Stimulated activated CD8-positive, alpha-beta memory T cell treated with anti-CD3 and anti-CD28 coated beads, Interleukin-12 subunit alpha, Interleukin-12 subunit beta, amount 100 ng/mL, for 1 hour (primary cell): ENCODE measurements around the gene USP44.
"Not testable (repeated sequence)": the region's sequence is repeated elsewhere in the genome, so short reads cannot be mapped to it uniquely, and the experiment has no call there.

Source experiments
- DNase-seq: peaks from one replicate; pipeline ENCODE4 v3.0.0-alpha.2; 2020; ENCODE audit warnings: low read depth

Gene USP44

DNA sequence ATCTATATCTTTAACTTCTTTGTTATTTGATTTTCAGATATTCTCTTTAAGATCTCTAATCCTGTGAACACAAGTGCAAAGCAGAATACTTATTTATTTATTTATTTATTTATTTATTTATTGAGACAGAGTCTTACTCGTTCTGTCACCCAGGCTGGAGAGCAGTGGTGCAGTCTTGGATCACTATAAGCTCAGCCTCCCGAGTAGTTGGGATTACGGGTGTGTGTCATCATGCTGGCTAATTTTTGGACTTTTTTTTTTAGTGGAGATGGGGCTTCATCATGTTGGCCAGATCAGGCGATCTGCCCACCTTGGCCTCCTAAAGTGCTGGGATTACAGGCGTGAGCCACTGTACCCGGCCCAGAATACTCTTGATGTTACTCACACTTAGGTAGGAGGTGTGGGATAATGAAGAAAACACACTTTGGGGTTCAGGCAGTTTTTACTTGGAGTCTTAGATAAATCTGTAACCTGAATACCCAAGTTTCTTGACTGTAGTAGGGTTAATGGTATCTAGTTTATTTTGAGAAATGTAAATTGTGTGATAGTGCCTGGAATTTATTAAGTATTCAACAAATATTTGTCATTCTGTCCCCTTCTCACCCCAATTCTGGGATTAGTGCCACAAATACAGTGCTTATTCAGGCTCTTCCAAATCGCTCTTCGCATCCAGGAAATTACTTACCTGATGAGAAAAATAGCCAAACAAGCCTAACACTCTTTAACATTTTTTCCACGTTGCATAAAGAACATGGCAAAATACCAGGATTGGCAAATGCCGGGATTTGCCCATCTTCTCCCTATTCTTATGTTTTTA is 44.4 kb downstream of the USP44 start:
- DNase-seq, result no peak

DNA sequence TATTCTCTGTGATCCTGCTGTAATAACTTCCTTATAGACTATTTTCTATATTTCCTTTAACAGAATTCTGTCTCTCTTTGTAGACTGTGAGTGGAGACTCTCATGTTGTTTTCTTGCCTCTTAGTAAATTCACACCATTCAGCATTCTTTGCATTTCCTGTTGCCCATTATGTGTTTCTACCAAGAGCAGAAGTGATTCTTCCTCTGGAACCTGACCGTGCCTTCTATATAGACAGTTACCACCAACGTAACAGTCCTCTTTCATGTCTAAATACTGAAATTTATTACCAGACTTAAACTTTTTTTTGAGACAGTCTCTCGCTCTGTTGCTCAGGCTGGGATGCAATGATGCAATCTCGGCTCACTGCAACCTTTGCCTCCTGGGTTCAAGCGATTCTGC is 46.2 kb downstream of the USP44 start:
- DNase-seq, result no peak

DNA sequence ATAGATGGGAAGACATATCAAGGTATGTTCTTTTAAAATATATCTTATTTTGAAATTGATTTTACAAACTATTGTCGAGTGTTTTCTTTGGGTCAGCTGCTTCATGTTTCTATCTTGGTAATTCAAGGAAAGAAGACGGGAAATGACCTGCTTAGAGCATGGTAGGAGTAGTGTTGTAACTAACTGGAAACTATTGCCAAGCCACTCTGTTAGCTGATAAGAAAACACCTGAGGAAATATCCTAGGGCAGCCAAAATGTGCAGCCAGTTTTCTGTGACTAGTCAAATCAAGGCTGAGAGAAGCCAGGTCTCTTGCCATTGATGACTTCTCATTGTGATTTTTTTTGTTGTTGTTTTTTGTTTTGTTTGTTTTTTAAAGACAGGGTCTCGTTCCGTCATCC is 47.1 kb downstream of the USP44 start:
- no peak for DNase-seq

GRCh38 chr12:95499772-95500171 is 51.5 kb downstream of the USP44 start:
- DNase-seq, result no peak

- DNase-seq, result no peak
Measured at GRCh38 chr12:95498968-95499367, 52.3 kb downstream of the USP44 start.

GRCh38 chr12:95497031-95497430 is 54.2 kb downstream of the USP44 start:
- DNase-seq, result no peak

GRCh38 chr12:95495433-95495832 is 55.8 kb downstream of the USP44 start:
- DNase-seq, result no peak

- DNase-seq, result no peak
Measured at GRCh38 chr12:95494888-95495287, 56.4 kb downstream of the USP44 start.

DNA sequence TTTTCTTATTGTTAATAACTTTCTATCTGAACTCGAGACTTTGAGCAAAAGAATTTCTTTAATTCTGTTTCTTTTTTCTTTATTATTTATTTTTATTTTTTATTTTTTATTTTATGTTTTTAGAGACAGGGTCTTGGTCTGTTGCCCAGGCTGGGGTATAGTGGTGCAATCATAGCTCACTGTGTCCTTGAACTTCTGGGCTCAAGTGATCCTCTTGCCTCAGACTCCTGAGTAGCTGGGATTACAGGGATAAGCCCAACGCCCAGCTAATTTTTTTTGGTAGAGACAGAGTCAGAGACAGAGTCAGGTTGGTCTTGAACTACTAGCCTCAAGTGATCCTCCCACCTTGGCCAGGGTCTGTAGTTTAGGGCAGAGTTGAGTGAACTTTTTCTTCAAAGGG is 58.8 kb downstream of the USP44 start:
- no peak for DNase-seq

- DNase-seq, result no peak
Measured at GRCh38 chr12:95487024-95487423, 64.3 kb downstream of the USP44 start.

DNA sequence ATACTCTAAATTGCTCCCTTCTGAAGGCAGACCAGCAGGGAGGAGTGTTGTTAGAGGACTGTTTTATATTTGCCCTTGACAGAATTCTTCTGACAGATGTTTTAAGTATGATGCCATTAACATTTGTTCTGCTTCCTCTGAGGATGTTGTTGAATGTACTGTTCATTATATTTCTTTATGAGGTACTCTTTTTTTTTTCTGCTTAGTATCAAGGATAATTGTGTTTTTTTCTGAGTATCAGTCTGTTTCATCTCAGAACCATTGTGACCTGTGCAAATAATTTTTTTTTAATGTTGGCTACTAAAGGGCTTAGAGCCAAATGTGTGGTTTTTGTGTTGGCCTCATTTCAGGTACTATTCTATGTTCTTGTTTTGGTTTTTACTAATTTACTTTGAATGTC is 66.8 kb downstream of the USP44 start:
- no peak for DNase-seq

- DNase-seq, result not testable (repeated sequence)
Measured at GRCh38 chr12:95482564-95482963, 68.7 kb downstream of the USP44 start.

DNA sequence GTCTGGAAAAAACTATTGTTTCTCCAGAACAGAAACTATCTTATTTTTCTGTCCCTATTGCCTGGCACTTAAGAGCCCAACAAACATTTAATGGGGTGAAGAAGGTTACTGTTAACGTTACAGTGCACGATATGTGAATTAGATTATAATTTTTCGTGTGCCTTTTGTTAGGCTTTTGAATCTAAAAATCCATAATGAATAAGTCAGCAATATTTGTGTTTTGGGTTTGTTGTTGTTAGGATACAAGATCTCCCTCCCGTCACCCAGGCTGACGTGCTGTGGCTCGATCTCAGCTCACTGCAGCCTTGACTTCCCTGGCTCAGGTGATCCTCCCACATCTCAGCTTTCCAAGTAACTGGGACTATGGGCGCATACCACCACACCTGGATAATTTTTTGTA is 69.4 kb downstream of the USP44 start:
- DNase-seq, result no peak

GRCh38 chr12:95481072-95481471 is 70.2 kb downstream of the USP44 start:
- DNase-seq, result no peak

- no peak for DNase-seq
Measured at GRCh38 chr12:95480230-95480629, 71.0 kb downstream of the USP44 start.

DNA sequence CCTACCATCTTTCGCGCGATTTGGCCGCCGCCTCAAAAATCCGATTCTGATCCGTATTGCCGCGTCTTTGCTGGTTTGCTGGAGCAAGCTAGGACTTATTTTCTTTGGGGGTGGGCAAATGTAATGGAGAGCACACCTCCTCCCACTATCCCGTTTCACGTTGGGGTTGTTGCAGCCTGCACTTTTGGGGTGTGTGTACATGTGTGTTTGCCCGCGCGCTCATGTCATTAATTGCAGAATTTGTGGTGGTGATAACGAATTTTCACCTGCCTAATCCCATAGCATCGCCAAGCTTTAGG is 76.7 kb downstream of the USP44 start:
- DNase-seq, result no peak

DNA sequence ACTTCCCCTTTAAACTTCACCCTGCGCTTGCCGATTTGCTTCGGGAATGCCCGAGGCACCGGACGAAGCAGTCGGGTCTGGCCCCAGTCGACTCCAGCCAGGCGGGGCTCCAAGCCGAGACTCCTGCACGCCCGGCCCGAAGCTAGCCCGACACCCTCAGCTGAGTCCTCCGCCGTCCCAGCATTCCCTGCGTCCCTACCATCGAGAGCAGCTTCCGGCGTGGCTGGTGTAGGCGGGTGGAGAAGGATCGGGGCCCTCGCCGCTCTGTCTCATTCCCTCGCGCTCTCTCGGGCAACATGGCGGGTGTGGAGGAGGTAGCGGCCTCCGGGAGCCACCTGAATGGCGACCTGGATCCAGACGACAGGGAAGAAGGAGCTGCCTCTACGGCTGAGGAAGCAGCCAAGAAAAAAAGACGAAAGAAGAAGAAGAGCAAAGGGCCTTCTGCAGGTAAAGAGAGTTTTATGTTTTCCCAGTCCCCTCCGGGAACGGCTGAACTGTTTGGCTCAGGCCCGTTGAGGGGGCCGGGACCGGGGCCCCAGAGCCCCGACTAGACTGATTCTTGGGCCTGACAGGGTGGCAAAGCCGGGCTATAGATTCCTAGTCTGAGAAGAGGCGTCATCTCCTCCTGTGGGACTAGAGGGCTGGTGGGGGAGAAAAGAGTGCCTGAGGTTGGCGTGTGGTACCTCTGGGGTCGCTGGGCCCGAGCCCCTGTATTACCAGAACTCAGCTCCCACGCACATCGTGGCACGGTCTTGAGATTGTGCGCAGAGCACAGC is 77.2 kb downstream of the USP44 start, which contains the start of gene METAP2:
METAP2 (plus strand) TSS at position 269 of the 776 bp plus-strand sequence; CDS start at position 297, 28 bp downstream.
- DNase-seq, result peak; percentile 84

GRCh38 chr12:95473231-95473883 is 77.9 kb downstream of the USP44 start:
- no peak for DNase-seq

DNA sequence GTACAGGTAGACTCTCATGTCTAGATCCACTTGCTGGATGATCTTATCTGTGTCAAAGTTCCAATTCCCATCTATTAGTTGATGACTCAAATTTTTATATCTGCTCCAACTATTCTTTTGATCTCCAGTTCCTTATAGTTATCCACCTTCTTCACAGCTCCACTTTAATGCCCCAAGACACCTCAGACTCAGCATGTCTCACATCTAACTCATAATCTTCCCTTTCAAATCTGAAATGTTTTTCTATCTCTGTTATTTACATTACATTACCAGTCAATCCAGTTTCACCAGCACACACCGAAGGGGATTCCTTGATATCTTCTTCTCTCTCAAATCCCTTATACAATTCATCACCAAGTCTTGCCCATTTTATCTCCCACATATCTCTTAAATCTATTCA is 81.0 kb downstream of the USP44 start:
- DNase-seq, result no peak
